Keratinocyte (primary cell): ENCODE results near the gene ARID1B. TPM values are rescaled to one million over a fixed set of nuclear protein-coding genes. Genes with fewer than 3 reads are reported as not detected.

Experiments used
- DNase-seq: peaks from one replicate; pipeline ENCODE4 v3.0.0-alpha.2; 2011; ENCODE audit warnings: low read depth, missing footprints, low spot score
- FAIRE-seq: peaks from 2 replicates; lab custom pipeline; 2011; peaks lifted over from hg19 to GRCh38; lab: Jason Lieb, UNC
- H2AFZ ChIP-seq: 2 replicates; pipeline ENCODE4 v1.6.0; 2012; ENCODE audit warnings: low read length, control low read depth, inconsistent platforms; ENCODE audit not compliant: control insufficient read depth
- H3K27ac ChIP-seq: 2 replicates; pipeline ENCODE4 v1.5.1; 2011; ENCODE audit warnings: low read length; ENCODE audit not compliant: control insufficient read depth, insufficient read depth
- H3K27me3 ChIP-seq: 3 replicates; pipeline ENCODE4 v1.6.0; 2011; ENCODE audit warnings: low read length; ENCODE audit not compliant: control insufficient read depth, insufficient read depth; ENCODE audit errors: extremely low read depth
- H3K36me3 ChIP-seq, 2 experiments: 2 replicates in 1 of 2; 3 replicates in 1 of 2; pipeline ENCODE4 v1.5.1; 2011; ENCODE audit warnings: low read length in 2 of 2, mild to moderate bottlenecking in 1 of 2; ENCODE audit not compliant: control insufficient read depth in 2 of 2, insufficient read depth in 2 of 2; ENCODE audit errors: extremely low read depth in 1 of 2
- H3K4me1 ChIP-seq: 3 replicates; pipeline ENCODE4 v1.5.1; 2011; ENCODE audit warnings: low read length; ENCODE audit not compliant: control insufficient read depth, insufficient read depth; ENCODE audit errors: extremely low read depth
- H3K4me2 ChIP-seq: 3 replicates; pipeline ENCODE4 v1.6.0; 2011; ENCODE audit warnings: low read depth, low read length; ENCODE audit not compliant: control insufficient read depth, insufficient read depth; ENCODE audit errors: extremely low read depth
- H3K4me3 ChIP-seq, 3 experiments: fragments of 200-600 bp in 1 of 3; sonication (generic) in 1 of 3; 2 replicates in 2 of 3; 3 replicates in 1 of 3; pipeline ENCODE4 v1.5.1; 2011 to 2016; ENCODE audit warnings: low read length in 3 of 3, mild to moderate bottlenecking in 3 of 3, control low read depth in 2 of 3, inconsistent platforms in 1 of 3, low read depth in 1 of 3, mixed read lengths in 1 of 3, mixed run types in 1 of 3, moderate library complexity in 1 of 3; ENCODE audit not compliant: control insufficient read depth in 2 of 3, insufficient read depth in 2 of 3; ENCODE audit errors: extremely low read depth in 1 of 3
- H3K79me2 ChIP-seq: 2 replicates; pipeline ENCODE4 v1.6.0; 2012; ENCODE audit warnings: low read length; ENCODE audit not compliant: control insufficient read depth, insufficient read depth
- H3K9ac ChIP-seq: 3 replicates; pipeline ENCODE4 v1.6.0; 2011; ENCODE audit warnings: low read length; ENCODE audit not compliant: control insufficient read depth, insufficient read depth; ENCODE audit errors: extremely low read depth
- H3K9me1 ChIP-seq: 3 replicates; pipeline ENCODE4 v1.6.0; 2011; ENCODE audit warnings: low read length; ENCODE audit not compliant: control insufficient read depth, insufficient read depth; ENCODE audit errors: extremely low read depth
- H3K9me3 ChIP-seq: 2 replicates; pipeline ENCODE4 v1.5.1; 2012; ENCODE audit warnings: low read depth, low read length; ENCODE audit not compliant: control insufficient read depth
- H4K20me1 ChIP-seq: 3 replicates; pipeline ENCODE4 v1.6.0; 2011; ENCODE audit warnings: low read length; ENCODE audit not compliant: control insufficient read depth, insufficient read depth; ENCODE audit errors: extremely low read depth
- CTCF ChIP-seq, 3 experiments: IDR thresholded peaks in 1 of 3; conservative IDR thresholded peaks in 1 of 3; optimal IDR thresholded peaks in 1 of 3; 2 replicates in 2 of 3; 3 replicates in 1 of 3; pipeline versions ENCODE3 to v1.5.1; 2011; ENCODE audit warnings: low read length in 3 of 3, mild to moderate bottlenecking in 3 of 3, moderate library complexity in 2 of 3, control low read depth in 1 of 3, inconsistent platforms in 1 of 3; ENCODE audit not compliant: insufficient read depth in 2 of 3; ENCODE audit errors: extremely low read depth in 1 of 3
- EZH2 ChIP-seq: IDR thresholded peaks from one replicate; pipeline ENCODE4 v1.6.1; 2012; ENCODE audit warnings: inconsistent platforms, mild to moderate bottlenecking, low read length, moderate library complexity
- dilution Hi-C: fragments of 300-500 bp; cut with MboI; formaldehyde crosslinking; loops from one replicate; pipeline ENCODE4 v1.7.0; 2020; ENCODE audit warnings: low sequenced_read_pairs; ENCODE audit not compliant: extremely low pct_ligation_motif_present
- polyA plus RNA-seq, 5 experiments: library from polyadenylated mRNA; depleted of rRNA in 3 of 5; stranded (reverse) in 3 of 5; stranded (forward) in 1 of 5; unstranded in 1 of 5; fragments of >200 nt; gene quantifications; 1 replicate in 1 of 5; 2 replicates in 3 of 5; 3 replicates in 1 of 5; pipeline versions ENCODE4 v1.2.1 to v1.2.3, GENCODE V29; 2011 to 2012; ENCODE audit warnings: missing spikeins in 2 of 5, low read depth in 1 of 5, low replicate concordance in 1 of 5

ARID1B gene
- polyA plus RNA-seq, 1 donor (not counting 4 experiments of a cell fraction or from before 2014, with no cell fraction given): 14.9 TPM

DNA sequence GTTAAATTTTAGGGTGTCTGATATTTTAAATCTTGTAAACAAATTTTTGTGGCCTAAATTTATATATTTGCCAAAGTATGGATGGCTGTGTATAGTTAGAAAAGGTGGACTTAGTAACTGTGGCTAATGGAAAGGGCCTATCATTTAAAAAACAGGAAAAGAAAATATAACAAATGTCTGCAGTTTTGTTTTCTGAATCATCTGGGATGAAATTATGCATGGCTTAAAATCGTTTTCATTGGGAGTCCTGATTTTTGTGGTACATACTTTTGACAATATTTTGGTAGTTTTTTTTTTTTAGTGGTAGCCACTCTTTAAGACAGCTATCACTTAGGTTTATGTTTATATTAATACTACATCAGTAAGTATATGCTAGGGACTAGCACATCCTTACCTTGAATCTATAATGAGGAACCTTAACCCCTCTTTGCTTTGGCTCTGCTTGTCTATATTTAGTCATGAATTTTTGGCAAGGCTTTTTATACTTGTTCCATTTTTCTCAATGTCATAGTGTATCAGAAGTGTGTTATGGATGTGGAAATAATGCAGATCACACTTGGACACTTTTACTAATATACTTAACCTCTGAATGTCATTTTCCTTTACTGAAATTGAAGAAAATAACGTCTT, 5.6 kb downstream of the ARID1B start:
- dilution Hi-C loops: no loop called here
- Histone ChIP-seq H3K9me3 (no peaks in the 10 kb centered on the region), H3K36me3 (no peaks in the 10 kb centered on the region), H3K4me3 (peak overlapping the region in 2 of 3 experiments; percentile 49 to 77), H3K4me2 (peak overlapping the region; percentile 92), H2AFZ (no peak overlapping the region), H3K27me3 (no peaks in the 10 kb centered on the region), H3K9me1 (no peaks in the 10 kb centered on the region), H4K20me1 (no peaks in the 10 kb centered on the region), H3K79me2 (peaks cover 84% of the 10 kb centered on the region), H3K9ac (peak overlapping the region; percentile 88), H3K27ac (peak overlapping the region; percentile 80), H3K4me1 (peaks cover 16% of the 10 kb centered on the region)
- FAIRE-seq (no peak), DNase-seq (no peak)
- TF ChIP-seq EZH2 (no peak), CTCF (optimal IDR thresholded peaks at IDR 0.05 in 1 of 3, IDR thresholded peaks at IDR 0.05 in 1 of 3, conservative IDR thresholded peaks at IDR 0.05 in 1 of 3; ENCODE audit: extremely low read depth in 1 of 3, insufficient read depth in 2 of 3, low read length in 3 of 3) (no peak)

DNA sequence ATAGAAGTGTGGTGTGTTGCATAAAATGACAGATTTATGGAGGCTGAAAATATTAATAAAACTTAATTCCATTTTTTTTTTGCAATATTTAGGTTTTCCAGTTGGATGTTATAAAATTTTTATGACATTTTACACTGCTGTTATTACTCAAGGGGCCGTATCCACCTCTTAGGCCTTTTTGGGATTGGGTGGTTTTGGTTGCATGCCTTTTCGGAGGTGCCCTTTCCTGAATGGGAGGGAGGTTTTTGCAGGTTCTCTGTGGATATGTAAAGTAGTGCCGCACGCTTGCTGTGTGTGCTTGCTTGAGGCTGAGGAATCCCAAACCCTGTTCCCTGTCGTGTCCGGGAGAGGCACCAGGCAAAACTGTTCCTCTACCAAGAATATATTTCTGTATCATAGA, 6.8 kb downstream of the ARID1B start:
- Histone ChIP-seq H2AFZ (no peak overlapping the region), H3K9me3 (no peaks in the 10 kb centered on the region), H3K27me3 (no peaks in the 10 kb centered on the region), H3K36me3 (no peaks in the 10 kb centered on the region), H3K27ac (peak overlapping the region; percentile 35), H3K4me1 (peaks cover 19% of the 10 kb centered on the region), H3K4me2 (peak overlapping the region; percentile 78), H3K4me3 (peak overlapping the region in 2 of 3 experiments; percentile 5 to 49), H3K79me2 (peaks cover 94% of the 10 kb centered on the region), H3K9me1 (no peaks in the 10 kb centered on the region), H4K20me1 (no peaks in the 10 kb centered on the region), H3K9ac (peak overlapping the region; percentile 28)
- dilution Hi-C loops: no loop called here
- DNase-seq (no peak), FAIRE-seq (no peak)
- TF ChIP-seq EZH2: no peak
- no peak for TF ChIP-seq CTCF (optimal IDR thresholded peaks at IDR 0.05 in 1 of 3, IDR thresholded peaks at IDR 0.05 in 1 of 3, conservative IDR thresholded peaks at IDR 0.05 in 1 of 3; ENCODE audit: extremely low read depth in 1 of 3, insufficient read depth in 2 of 3, low read length in 3 of 3)
